GM10248 (cell line): ENCODE results near the gene PLSCR3.

Experiments used
- CTCF ChIA-PET: fragments of 300-600 bp; sonication (Branson Sonifier 250); formaldehyde crosslinking; extraction: SDS; loops from one replicate; lab custom pipeline; 2021; ENCODE audit warnings: antibody characterized with exemption; lab: Yijun Ruan, JAX
- POLR2A ChIA-PET: fragments of 350-650 bp; sonication (Branson Sonifier 250); formaldehyde crosslinking; extraction: SDS; loops from one replicate; lab custom pipeline; 2020; ENCODE audit warnings: antibody characterized with exemption; lab: Yijun Ruan, JAX
- DNase-seq: peaks from one replicate; pipeline ENCODE4 v3.0.0; 2012; ENCODE audit errors: extremely low spot score
- TF ChIP-seq, protein P1 (sequence below): IDR thresholded peaks from 2 replicates; pipeline ENCODE4 v1.5.1; 2012; ENCODE audit warnings: mild to moderate bottlenecking, low read depth; ENCODE audit errors: extremely low read depth, missing control alignments, control extremely low read depth

PLSCR3 gene

DNA sequence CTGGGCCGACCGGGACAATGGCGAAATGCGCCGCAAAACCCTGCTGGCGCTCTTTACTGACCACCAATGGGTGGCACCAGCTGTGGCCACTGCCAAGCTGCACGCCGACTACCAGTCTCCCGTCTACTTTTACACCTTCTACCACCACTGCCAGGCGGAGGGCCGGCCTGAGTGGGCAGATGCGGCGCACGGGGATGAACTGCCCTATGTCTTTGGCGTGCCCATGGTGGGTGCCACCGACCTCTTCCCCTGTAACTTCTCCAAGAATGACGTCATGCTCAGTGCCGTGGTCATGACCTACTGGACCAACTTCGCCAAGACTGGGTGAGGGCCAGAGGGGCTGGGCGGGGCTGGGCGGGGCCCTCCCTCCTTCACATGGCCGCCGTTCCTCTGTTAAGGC, 21.5 kb upstream of the PLSCR3 start:
- POLR2A ChIA-PET, result interaction anchor here (0.6 kb wide), 1 partner anchor 69 kb away, joined by 4 read pairs; the partner anchor contains the start of gene POLR2A
- CTCF ChIA-PET, result no interaction called here
- TF ChIP-seq, protein P1, sequence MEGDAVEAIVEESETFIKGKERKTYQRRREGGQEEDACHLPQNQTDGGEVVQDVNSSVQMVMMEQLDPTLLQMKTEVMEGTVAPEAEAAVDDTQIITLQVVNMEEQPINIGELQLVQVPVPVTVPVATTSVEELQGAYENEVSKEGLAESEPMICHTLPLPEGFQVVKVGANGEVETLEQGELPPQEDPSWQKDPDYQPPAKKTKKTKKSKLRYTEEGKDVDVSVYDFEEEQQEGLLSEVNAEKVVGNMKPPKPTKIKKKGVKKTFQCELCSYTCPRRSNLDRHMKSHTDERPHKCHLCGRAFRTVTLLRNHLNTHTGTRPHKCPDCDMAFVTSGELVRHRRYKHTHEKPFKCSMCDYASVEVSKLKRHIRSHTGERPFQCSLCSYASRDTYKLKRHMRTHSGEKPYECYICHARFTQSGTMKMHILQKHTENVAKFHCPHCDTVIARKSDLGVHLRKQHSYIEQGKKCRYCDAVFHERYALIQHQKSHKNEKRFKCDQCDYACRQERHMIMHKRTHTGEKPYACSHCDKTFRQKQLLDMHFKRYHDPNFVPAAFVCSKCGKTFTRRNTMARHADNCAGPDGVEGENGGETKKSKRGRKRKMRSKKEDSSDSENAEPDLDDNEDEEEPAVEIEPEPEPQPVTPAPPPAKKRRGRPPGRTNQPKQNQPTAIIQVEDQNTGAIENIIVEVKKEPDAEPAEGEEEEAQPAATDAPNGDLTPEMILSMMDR, result no peak
- no peak for DNase-seq

DNA sequence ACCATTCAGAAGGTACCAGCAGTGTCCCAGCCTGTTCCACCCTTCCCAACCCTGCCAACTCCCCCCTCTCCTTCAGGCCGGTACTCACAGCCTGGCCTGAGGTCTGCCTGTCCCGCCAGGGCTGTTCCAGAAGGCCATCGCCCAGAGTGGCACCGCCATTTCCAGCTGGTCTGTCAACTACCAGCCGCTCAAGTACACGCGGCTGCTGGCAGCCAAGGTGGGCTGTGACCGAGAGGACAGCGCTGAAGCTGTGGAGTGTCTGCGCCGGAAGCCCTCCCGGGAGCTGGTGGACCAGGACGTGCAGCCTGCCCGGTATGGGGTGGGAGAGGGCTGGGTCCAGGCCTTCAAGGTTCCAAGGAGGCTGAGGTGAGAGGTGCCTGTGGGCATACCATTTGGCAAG, 20.5 kb upstream of the PLSCR3 start:
- ChIA-PET CTCF (no interaction called here), POLR2A (no interaction called here)
- no peak for DNase-seq
- TF ChIP-seq, protein P1, result no peak

DNA sequence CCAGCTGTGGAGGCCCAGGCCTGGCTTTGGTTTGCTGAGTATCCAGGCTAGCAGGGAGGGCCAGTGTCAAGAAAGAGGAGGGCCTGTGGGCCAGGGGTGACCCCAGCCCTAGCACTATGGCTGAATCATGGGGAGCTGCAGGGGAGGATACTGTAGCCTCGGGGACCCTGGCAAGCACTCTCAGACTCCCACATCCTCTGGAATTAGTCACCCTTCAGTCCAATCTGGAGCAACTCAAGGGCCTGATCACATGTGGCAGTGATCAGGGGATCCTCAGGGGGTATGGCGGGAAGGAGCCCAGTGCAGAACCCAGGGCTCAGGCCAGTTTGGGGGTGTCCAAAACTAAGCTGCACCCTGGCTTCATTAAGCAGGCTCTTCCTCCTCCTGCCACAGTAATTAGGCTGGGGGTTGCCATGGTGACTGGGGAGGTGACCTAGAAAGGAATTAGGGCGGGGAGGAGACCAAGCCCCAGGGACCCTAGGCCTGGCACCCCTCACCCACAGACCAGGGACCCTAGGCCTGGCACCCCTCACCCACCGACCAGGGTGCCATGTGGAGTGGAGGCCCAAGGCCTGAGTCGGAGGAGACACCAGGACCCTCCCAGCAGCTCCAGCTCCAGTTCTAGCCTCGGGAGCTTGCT, 19.1 kb upstream of the PLSCR3 start:
- no peak for DNase-seq
- ChIA-PET CTCF (interaction anchor here (1.1 to 1.6 kb wide), 2 partner anchors 8 to 58 kb away, joined by 3 read pairs; no protein-coding TSS in a partner anchor), POLR2A (no interaction called here)
- TF ChIP-seq, protein P1, result no peak

DNA sequence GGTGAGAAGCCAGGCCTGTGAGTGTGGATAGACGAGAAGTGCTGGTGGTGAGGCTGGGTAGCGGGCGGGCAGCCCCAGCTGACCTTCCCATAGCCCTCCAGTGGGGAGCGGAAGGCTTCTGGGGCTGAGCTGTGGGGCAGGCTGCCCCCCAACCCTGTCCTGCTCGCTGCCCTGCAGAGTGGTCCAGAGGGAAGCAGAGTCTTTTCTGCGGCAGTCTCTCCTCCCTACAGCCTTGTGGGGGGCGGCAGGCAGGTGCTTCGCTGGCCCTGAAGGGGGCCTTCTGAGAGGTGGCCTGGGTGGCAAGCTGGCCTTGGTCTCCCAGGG, 17.1 kb upstream of the PLSCR3 start:
- CTCF ChIA-PET, result no interaction called here
- TF ChIP-seq, protein P1, result no peak
- no peak for DNase-seq
- POLR2A ChIA-PET, result no interaction called here

DNA sequence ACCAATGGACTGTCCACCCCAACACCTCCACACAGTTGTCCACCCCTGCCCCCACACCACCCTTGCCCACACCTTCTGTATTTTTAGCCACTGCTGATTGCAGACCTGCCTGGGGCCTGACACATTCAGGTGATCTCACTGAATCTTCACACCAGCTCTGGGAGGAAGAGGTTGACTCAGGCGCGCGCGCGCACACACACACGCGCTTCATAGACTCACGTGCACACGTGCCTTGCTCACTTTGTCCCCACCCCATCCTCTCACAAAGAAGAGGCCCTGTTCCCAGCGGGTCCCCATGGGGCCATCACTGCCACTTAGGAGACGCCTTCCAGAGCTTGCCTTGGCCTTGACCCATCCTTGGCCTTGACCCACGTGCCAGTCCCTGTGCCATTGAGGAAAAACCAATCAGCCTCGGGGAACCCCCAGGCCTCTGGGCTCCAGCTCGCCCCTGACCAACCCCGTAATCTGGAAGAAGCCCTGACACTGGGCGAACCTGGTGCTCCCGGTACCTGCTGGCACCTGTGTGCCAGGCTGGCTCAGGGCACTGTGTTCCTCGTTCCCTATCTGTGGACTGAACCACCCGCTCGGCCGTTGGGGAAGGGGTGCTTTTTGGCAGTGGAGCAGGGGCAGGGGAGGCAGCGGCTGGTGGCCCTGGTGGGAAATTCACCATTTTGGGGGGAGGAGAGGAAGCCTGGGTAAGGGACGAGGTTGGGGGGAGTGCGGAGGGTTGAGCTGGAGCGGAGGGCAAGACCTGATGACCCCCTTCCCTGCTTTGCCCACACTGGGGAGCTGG, 16.5 kb upstream of the PLSCR3 start:
- POLR2A ChIA-PET, result no interaction called here
- no peak for DNase-seq
- CTCF ChIA-PET, result no interaction called here
- TF ChIP-seq, protein P1, result no peak

DNA sequence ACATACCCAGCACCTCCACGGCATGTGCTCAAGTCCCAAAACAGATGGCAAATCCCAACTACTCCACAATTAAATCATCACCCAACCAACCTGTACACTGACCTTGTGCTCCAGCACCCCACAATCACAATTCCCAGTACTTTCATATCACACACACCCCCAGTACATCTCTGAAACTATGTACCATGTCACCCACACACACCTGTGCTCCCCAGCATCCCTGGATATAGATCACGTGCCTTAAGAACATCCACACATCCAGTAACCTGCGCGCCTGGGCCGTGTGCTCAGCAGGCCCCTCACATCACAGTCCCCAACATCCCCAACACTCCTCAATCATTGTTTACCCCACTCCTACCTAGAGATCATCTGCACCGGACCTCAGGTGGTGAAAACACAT, 15.4 kb upstream of the PLSCR3 start:
- TF ChIP-seq, protein P1, result no peak
- DNase-seq, result no peak
- ChIA-PET POLR2A (no interaction called here), CTCF (no interaction called here)
